Stimulated activated CD4-positive, alpha-beta T cell treated with anti-CD3 and anti-CD28 coated beads, Interleukin-15, amount 100 ng/mL, for 24 hours (primary cell): ENCODE measurements around the gene SLC9A4.
"Not testable (repeated sequence)": the region's sequence is repeated elsewhere in the genome, so short reads cannot be mapped to it uniquely, and the experiment has no call there.

Experiments used
- DNase-seq: peaks from one replicate; pipeline ENCODE4 v3.0.0-alpha.2; 2020

SLC9A4 gene

DNA sequence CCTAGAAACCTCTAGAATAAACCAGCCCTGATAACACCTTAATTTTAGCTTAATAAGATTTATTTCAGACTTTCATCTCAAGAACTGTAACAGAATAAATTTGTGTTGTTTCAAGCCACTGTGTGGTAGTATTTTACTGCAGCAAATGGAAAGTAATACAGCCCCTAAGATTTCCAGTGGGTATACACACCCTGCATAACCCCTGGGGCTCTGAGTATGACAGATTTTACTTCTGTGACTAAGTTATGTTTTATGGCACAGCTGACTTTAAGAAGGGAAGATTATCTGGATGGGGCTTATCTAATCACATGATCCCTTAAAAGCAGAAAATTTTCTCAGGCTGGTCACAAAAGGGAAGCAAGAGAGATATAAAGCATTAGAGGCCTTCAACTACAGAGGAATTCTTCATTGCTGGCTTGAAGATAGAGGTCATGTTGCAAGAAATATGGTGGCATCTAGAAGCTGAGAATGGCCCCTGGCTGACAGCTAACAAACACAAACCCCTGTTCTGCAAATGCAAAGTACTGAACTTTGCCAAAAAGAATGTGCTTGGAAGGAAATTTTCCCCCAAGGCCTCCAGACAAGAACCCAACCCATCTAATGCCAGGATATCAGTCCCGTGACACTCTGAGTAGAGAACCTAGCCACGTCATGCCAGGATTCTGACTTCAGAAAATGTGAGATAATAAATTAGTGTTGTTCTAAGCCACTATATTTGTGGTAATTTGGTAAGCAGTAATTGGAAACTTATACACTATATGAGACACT lies 78.5 kb downstream of the SLC9A4 start:
- DNase-seq, result no peak

DNA sequence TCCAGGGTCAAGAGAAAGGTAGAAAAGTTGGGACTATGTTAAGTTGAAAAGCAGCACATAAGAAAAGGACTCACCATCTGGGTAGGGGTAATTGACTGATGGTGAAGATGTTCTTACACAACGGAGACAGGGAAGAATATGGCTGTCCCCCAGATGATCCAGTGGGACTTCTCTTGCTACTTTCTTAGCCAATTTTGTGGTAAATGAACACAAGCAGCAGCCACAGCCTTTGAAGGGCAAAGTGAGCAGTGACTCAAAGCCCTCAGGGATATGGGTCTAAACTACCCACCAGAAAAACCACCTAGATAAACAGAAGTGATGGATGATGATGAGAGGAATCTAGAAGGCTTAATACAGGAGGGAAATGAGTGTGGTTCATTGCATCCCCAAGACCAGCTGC lies 80.6 kb downstream of the SLC9A4 start:
- no peak for DNase-seq

DNA sequence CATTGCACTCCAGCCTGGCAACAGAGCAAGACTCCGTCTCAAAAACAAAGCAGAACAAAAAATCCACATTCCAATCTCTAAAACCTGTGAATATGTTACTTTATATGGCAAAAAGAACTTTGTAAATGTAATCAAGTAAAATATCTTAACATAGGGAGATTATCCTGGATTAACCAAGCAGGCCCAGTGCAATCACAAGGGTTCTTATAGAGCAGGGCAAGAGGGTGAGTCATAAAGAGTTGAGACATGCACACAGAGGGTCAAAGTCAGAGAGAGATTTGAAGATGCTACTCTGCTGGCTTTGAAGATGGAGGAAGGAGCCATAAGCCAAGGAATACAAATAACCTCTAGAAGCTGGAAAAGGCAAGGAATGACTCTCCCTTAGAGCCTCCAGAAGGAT lies 85.4 kb downstream of the SLC9A4 start:
- DNase-seq, result no peak

DNA sequence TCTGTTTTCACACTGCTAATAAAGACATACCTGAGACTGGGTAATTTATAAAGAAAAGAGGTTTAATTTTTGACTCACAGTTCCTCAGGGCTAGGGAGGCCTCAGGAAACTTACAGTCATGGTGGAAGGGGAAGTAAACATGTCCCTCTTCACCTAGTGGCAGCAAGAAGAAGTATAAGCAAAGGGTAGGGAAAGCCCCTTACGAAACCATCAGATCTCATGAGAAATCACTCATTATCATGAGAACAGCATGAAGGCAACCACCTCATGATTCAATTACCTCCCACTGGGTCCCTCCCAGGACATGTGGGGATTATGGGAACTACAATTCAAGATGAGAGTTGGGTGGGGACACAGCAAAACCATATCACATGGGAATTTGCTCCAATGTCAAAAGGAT lies 89.5 kb downstream of the SLC9A4 start:
- not testable (repeated sequence) for DNase-seq

DNA sequence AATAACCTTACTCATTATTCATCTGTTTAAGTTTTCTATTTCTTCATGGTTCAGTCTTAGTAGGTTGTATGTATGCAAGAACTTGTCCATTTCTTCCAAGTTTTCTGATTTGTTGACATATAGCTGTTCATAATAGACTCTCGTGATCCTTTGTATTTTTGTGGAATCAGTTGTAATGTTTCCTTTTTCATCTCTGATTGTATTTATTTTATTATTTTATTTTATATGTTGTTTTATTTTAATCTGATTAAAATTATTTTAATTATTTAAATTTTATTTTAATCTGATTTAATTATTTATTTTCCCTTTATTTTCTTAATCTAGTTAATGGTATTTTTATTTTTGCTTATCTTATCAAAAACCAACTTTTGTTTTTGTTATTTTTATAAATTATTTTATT lies 102.9 kb downstream of the SLC9A4 start:
- DNase-seq, result no peak

DNA sequence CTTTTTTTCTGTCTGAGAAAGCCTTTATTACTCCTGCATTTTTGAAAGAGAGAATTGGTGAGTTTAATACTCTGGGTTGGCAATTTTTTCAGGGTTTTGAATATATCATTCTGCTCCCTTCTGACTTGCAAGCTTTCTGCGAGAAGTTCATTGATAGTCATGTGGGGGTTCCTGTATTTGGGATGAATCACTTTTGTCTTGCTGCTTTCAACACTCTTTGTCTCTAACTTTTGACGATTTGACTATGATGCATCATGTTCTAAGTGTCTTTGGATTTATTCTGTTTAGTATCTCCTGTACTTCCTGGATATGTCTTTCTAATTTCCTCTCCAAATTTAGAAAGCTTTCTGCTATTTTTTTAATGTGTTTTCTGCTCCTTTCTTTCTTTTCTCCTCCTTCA lies 105.3 kb downstream of the SLC9A4 start:
- no peak for DNase-seq

DNA sequence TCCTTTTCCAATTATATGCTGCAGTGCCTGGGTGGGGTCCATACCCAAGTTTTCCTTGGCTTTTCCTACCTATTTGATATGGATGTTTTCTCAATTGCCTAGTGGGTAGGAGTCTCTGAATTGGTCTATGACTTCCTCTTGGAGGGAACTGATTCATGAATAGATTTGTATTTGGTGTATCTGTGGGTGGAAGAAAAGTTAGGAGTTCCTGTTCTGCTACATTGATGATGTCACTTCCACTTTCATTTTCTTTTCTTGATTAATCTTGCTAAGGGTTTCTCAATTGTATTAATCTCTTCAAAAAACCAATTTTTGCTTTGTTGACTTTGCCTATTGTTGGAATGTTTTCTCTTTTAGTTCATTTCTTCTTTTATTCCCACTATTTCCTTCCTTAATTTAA lies 108.9 kb downstream of the SLC9A4 start:
- DNase-seq, result no peak

DNA sequence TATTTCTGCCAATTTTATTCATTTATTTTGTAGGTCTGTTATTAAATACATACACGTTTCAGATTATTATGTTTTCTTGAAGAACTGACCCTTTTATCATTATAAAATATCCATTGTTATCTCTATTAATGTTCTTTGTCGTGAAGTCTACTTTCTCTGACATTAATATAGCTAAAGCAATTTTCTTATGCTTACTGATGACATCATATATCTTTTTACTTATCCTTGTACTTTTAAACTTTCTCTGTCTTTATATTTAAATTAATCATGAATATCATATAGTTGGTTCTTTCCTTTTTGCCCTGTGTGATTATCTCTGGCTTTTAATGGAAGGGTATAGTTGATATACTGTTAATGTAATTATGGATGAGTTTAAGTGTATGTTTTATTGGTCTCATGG lies 109.8 kb downstream of the SLC9A4 start:
- DNase-seq, result no peak
